ENCODE measurements around the gene VAV2.

Gene VAV2

DNA sequence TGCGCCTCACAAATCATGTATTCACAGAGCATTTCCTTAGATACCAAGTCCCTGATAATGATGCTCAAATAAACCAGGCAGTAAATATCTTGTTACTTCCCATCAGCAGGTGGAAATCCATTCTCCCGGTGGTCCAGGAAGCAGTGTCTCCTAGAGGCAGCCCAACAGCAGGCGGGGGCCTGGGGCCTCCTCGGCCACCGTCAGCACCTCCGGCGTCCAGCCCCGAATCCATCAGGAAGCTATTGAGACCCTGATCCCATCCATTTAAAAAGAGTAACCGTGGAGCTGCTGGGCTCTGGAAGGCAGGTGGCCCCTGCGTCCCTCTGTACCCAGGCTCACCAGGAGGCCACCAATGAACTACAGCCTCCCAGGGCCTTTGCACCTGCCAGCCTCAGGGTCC is 54.0 kb downstream of the VAV2 start:
- no peaks in the 10 kb centered on the region for H3F3A ChIP-seq (ENCODE audit: insufficient read depth)
- no peak for TF ChIP-seq EZH2phosphoT487 (conservative IDR thresholded peaks at IDR 0.05; ENCODE audit: low read length)
- TF ChIP-seq CTCF (IDR thresholded peaks at IDR 0.05; ENCODE audit: insufficient read depth, low read length, poor library complexity, severe bottlenecking): no peak
- no peak overlapping the region for H3K4me2 ChIP-seq (ENCODE audit: low read depth, low read length, poor library complexity, severe bottlenecking)
- H3K36me3 ChIP-seq (ENCODE audit: low read length): no peaks in the 10 kb centered on the region
- no peak overlapping the region for H3K9ac ChIP-seq (ENCODE audit: low read length)
- H4K20me1 ChIP-seq (ENCODE audit: low read depth, low read length): no peaks in the 10 kb centered on the region
- H3K27me3 ChIP-seq (ENCODE audit: low read length): no peaks in the 10 kb centered on the region
- no peaks in the 10 kb centered on the region for H3K9me2 ChIP-seq (replicated peaks; ENCODE audit: insufficient read depth, low read length)
- H3K4me3 ChIP-seq (ENCODE audit: insufficient read depth, low read length, poor library complexity, severe bottlenecking): no peak overlapping the region
- H2AFZ ChIP-seq (ENCODE audit: low read depth, low read length, severe bottlenecking): no peak overlapping the region
- no peaks in the 10 kb centered on the region for H3K9me3 ChIP-seq (ENCODE audit: insufficient read depth, low read length)
- H3K27ac ChIP-seq (ENCODE audit: low read depth, low read length): no peak overlapping the region
- peaks cover 23% of the 10 kb centered on the region for H3K79me2 ChIP-seq (ENCODE audit: insufficient read depth, low read length)

DNA sequence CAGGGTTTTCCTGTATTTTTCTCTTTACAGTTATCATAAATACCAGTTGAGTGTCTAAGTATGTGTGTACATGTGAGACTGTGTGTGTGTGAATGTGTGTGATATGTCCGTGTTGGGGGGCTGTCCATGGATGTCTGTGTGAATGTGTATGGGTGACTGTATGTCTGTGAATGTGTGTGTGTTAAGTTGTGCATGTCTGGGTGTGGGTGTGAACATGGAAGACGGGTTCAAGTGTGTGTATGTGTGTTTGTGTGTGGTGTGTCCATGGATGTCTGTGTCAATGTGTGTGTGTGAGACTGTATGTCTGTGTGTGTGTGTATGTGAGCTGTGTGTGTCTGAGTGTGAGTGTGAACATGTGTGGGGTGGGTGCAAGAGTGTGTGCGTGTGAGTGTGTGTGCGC is 55.0 kb downstream of the VAV2 start:
- no peak overlapping the region for H3K9ac ChIP-seq (ENCODE audit: low read length)
- no peak overlapping the region for H2AFZ ChIP-seq (ENCODE audit: low read depth, low read length, severe bottlenecking)
- no peak for TF ChIP-seq EZH2phosphoT487 (conservative IDR thresholded peaks at IDR 0.05; ENCODE audit: low read length)
- TF ChIP-seq CTCF (IDR thresholded peaks at IDR 0.05; ENCODE audit: insufficient read depth, low read length, poor library complexity, severe bottlenecking): no peak
- no peak overlapping the region for H3K27ac ChIP-seq (ENCODE audit: low read depth, low read length)
- no peak overlapping the region for H3K4me2 ChIP-seq (ENCODE audit: low read depth, low read length, poor library complexity, severe bottlenecking)
- H3K27me3 ChIP-seq (ENCODE audit: low read length): no peaks in the 10 kb centered on the region
- no peaks in the 10 kb centered on the region for H3K9me2 ChIP-seq (replicated peaks; ENCODE audit: insufficient read depth, low read length)
- peaks cover 21% of the 10 kb centered on the region for H3K79me2 ChIP-seq (ENCODE audit: insufficient read depth, low read length)
- no peaks in the 10 kb centered on the region for H3F3A ChIP-seq (ENCODE audit: insufficient read depth)
- no peaks in the 10 kb centered on the region for H3K36me3 ChIP-seq (ENCODE audit: low read length)
- H3K9me3 ChIP-seq (ENCODE audit: insufficient read depth, low read length): no peaks in the 10 kb centered on the region
- H3K4me3 ChIP-seq (ENCODE audit: insufficient read depth, low read length, poor library complexity, severe bottlenecking): no peak overlapping the region
- H4K20me1 ChIP-seq (ENCODE audit: low read depth, low read length): no peaks in the 10 kb centered on the region

DNA sequence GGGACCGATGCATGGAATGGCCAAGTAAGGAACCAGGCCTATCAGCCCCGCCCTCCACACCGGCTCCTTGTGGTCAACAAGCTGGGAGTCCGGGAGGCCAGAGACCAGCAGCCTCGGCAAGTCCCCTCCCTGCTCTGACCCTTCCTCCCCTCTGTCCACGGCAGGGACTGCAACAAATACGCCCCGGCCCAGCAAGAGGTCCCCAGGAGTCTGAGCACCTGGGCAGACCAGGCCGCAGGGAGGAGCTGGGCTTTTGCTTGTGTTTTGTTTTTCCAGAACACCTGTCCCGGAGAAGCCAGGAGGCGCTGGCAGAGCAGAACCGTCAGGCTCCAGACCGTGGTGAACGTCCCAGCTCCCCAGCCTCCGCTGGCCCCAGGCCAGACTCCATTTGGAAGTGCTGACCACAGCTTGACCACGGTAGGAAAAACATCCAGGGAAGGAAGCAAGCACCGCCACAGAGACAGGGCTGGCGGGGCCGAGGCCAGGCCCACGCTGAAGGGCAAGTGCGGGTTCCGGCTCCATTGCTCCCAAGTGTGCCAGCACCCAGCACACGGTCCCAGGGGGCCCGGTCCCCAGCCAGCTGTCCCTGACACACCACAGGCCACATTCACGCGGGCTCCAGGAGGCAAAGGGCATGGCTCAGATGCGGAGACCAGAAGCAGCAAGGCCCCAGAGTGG is 56.7 kb downstream of the VAV2 start:
- Histone ChIP-seq H4K20me1 (ENCODE audit: low read depth, low read length) (no peaks in the 10 kb centered on the region), H3K4me3 (ENCODE audit: insufficient read depth, low read length, poor library complexity, severe bottlenecking) (no peak overlapping the region), H3K36me3 (ENCODE audit: low read length) (no peaks in the 10 kb centered on the region), H3K9ac (ENCODE audit: low read length) (no peak overlapping the region), H3K27me3 (ENCODE audit: low read length) (no peaks in the 10 kb centered on the region), H3K9me2 (replicated peaks; ENCODE audit: insufficient read depth, low read length) (no peaks in the 10 kb centered on the region), H3K4me2 (ENCODE audit: low read depth, low read length, poor library complexity, severe bottlenecking) (no peak overlapping the region), H3K27ac (ENCODE audit: low read depth, low read length) (no peak overlapping the region), H3K9me3 (ENCODE audit: insufficient read depth, low read length) (no peaks in the 10 kb centered on the region), H3K79me2 (ENCODE audit: insufficient read depth, low read length) (peaks cover 25% of the 10 kb centered on the region), H3F3A (ENCODE audit: insufficient read depth) (no peaks in the 10 kb centered on the region), H2AFZ (ENCODE audit: low read depth, low read length, severe bottlenecking) (no peak overlapping the region)
- TF ChIP-seq CTCF (IDR thresholded peaks at IDR 0.05; ENCODE audit: insufficient read depth, low read length, poor library complexity, severe bottlenecking) (no peak), EZH2phosphoT487 (conservative IDR thresholded peaks at IDR 0.05; ENCODE audit: low read length) (no peak)
